NAMALWA (cell line): ENCODE data around the gene THSD4.
"Not testable (repeated sequence)": the region's sequence is repeated elsewhere in the genome, so short reads cannot be mapped to it uniquely, and the experiment has no call there.

ENCODE experiments used
- DNase-seq: peaks from one replicate; pipeline ENCODE4 v3.0.0-alpha.2; 2015; ENCODE audit warnings: low spot score

THSD4 gene

GRCh38 chr15:71294911-71295602, 179.8 kb downstream of the THSD4 start:
- DNase-seq, result no peak

DNA sequence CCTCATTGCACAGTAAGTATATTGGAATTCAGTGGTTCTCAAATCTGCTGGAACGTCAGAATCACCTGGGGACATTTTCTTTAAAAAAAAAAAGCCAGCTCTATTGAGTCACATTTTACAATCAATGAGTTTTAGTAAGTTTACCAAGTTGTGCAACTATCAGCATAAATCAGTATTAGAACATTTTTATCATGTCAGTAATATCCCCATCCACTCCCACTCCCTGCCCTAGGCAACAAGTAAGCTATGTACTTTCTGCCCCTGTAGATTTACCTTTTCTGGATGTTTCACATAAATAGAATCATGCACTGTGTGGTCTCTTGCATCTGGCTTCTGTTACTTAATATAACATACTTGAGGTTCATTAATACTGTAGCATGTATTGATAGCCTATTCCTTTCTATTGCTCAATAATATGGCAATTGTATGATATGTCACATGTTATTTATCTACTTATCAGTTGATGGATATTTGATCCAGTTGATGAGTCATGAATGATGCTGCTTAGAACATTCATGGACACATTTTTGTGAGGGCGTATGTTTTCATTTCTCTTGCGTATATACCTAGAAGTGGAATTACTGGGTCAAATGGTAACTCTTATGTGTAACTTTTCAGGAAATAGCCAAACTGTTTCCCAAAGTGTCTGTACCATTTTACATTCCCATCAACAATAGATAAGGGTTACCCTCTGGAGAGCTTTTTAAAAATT, 180.5 kb downstream of the THSD4 start:
- no peak for DNase-seq

GRCh38 chr15:71296315-71296679, 181.0 kb downstream of the THSD4 start:
- DNase-seq, result no peak

DNA sequence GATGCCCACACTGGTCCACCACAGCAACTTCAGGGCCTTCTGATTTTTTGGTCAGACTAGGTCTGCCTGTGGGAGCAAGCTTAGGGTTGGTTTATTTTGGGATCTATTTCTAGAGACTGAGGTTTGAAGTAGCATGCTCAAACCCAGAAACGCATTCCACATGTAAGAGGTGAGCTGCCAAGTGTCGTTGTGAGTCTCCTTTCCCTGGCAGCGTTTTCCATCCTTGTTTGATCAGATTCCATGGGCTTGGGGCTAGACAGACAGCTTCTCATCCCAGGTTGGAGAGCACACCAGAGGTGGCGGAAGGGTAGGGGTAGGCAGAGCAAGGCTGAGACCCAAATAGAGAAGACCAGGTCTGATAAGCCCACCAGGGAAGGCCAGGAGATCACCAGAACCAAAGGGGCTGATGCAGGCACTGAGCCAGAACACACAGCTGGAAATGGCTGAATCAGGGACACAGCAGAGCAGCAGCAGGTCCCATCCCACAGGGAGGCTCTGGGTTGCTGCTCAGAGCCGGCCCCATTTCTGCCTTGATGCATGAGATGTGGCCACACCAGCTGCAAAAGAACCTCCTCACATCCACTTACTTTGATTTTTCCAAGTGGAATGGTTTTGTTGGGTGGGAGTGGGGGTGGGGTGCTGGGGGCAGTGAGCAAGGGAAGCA, 186.8 kb downstream of the THSD4 start:
- DNase-seq, result no peak

DNA sequence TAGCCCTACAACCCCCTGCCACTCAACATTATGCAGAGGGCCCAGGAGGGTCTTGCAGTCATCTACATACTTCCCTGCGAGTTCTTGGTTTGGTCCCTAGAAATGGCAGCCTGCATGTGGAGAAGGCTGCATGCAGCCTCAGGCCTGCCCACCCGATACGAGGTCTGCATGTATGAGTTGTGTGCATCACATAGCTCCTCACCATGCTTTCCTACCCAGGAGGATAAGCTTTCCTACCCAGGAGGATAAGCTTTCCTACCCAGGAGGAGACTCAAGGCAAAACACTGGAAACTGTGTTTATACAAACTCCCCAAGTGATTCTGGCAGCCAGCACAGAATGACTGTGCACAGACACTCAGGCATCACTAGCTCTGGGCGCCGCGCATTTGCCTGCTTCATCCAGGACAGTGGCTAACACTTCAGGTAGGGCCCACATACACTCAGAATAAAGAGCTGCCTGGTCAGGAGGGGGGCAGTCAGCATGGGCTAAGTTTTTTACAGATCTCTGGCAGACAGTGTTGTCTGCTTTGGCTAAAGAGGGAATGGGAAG, 187.7 kb downstream of the THSD4 start:
- no peak for DNase-seq

DNA sequence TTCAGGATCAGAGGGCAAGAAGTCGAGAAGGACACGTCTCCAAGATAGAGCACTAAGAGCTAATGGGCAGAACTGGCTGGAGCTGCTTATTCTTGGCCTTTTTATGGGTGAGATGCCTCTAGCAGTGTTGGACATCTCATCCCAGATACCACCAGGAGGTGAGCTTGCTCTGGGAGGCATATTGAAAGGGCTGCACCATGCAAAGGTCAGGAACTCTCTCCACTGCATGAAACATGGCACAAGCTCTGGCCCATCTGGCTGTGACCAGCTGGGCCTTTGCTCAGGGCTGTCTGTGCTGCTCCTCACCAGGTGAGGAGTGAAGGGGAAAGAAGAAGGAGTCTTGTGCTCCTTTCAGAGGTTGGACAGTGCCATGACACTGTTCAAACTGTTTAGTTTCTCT, 188.7 kb downstream of the THSD4 start:
- no peak for DNase-seq

DNA sequence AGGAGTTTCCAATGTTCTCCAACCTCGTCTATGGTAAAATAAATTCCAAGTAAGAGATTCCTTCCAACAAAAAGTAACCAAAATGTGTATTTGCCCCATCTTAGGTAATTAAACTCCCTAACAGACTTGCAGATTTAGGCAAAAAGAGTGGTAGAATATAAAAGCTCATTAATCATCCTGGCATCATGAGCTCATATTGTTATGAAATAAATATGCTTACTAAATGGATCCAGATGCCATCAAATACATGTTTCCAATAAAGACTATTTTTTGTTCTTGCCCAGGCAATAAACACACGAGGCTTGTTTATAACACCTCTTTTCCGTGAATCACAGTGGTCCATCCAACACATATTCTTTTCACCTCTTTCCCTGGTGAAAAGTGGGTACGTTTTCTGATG, 189.4 kb downstream of the THSD4 start:
- no peak for DNase-seq

- no peak for DNase-seq
These were observed 191.3 kb downstream of the THSD4 start for GRCh38 chr15:71306538-71306937.

- no peak for DNase-seq
These were observed 197.0 kb downstream of the THSD4 start for GRCh38 chr15:71312194-71312708.

DNA sequence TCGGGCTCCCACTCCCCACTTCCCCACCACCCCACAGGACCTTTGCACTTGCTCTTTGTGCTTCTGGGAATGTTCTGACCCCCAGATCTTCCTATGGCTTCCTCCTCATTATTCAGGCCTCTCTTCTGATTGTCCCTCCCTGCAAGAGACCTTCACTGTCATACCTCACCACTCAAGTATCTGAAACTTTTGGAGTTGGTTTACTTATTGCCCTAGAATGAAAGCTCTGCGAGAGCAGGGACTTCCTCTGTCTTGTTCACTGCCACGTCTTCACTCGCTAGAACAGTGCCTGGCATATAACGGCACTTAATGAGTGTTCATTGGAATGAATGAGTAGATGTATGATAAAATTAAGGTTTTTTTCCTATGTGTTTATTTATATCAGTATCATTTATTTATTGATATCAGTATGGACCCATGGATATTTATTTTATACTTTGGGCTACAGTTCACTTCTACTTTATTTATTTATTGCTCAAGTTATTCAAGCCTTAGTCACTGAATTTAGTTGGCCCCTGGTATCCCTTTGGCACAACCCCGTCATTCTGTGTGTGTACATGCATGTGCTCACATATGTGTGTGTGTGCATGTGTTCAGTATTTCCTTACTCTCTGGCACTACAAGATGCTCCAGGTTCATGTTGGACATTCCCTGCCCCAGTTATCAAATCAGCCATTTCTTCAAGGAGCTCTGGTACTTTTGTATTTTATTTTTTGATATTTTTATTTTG, 197.6 kb downstream of the THSD4 start:
- DNase-seq, result no peak

DNA sequence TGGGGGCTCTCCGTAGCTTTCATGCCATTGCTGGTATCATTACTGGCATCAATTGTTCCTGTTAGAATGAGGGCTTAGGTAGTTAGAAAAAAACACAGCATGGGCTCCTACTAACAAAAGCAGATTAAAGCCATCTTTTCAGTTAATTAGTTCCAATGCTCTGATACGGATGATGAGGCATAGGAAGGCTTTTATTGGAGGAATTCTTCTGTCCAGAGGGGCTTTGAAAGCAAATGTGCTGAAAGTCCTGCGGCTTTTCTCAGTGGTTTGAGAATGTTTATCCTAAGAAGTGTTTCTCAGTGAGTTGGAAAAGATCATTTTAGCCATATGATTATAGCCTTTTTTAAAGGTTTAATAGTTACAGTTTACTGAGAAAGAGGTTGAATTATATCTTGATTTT, 198.5 kb downstream of the THSD4 start:
- DNase-seq, result no peak

DNA sequence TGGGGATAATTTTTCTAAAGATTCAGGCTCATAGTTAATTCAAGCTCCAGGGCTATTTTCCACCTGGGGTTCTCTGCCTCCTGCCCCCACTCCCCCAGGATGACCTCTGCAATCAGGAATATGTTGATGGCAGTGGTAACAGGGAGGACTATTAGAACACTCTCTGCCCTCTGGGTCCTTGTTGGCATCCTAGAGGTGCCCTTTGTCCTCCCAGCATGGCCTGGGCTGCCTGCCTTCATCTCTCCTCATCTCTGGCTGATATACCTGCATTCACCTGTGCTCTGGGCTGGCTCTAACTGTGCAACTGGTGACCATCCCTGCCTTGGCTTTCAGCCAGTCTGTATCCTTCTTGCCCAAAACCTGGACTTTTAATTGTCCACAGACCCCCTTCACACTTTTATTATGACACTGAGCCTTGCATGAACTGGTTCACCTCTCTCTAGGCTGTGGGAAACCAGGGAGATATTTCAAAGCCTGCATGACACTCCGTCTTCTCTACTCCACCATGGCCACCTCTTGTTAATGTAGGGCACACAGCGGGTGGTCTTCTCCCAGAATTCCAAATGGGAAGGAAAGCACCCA, 199.8 kb downstream of the THSD4 start:
- DNase-seq, result no peak

DNA sequence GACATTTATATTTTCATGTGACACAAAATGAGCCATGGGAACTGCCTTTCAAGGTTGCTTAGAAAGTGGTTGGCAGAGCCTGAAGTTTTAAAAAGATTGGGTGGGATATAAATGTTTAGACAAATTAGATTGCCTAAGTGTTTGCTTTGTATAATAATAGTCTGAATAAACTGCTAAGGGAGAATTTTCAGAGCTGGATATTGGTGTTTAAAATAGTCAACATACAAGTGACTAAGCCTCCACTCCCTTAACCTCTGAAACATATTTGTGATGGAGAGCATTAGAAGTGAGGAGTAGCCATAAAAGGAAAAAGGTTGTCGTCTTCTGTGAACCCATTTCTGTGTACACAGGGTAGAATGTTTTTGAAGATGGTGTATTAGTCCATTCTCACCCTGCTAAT, 201.6 kb downstream of the THSD4 start:
- DNase-seq, result no peak

DNA sequence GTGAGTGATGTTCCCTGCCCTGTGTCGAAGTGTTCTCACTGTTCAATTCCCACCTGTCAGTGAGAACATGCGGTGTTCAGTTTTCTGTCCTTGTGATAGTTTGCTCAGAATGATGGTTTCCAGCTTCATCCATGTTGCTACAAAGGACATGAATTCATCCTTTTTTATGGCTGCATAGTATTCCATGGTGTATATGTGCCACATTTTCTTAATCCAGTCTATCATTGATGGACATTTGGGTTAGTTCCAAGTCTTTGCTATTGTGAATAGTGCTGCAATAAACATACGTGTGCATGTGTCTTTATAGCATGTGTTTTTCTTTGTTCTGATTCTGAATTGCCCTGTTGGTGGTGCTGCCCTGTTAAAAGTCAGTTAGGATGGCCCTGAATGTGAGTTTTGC, 204.2 kb downstream of the THSD4 start:
- DNase-seq, result not testable (repeated sequence)

- no peak for DNase-seq
These were observed 204.7 kb downstream of the THSD4 start for GRCh38 chr15:71319935-71320334.

DNA sequence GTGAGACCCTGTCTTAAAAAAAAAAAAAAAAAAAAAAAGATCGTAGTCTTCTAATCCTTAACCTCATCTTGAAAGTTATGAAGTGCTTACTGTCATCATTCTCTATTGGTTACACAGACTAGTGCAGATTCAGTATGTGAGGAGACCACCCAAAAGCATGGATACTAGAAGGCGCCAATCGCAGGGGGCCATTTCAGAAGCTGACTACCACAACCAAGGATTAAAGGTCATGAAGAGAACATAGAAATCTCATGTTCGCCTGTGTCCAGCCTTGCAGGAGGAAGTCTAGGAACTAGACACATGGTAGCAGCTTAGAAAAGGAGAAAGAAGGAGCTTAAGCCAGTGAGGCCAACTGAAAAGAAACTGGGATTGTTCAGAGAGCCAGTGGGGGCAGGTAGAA, 207.8 kb downstream of the THSD4 start:
- DNase-seq, result no peak

GRCh38 chr15:71323584-71323983, 208.3 kb downstream of the THSD4 start:
- no peak for DNase-seq

- no peak for DNase-seq
These were observed 210.2 kb downstream of the THSD4 start for GRCh38 chr15:71325481-71325880.

DNA sequence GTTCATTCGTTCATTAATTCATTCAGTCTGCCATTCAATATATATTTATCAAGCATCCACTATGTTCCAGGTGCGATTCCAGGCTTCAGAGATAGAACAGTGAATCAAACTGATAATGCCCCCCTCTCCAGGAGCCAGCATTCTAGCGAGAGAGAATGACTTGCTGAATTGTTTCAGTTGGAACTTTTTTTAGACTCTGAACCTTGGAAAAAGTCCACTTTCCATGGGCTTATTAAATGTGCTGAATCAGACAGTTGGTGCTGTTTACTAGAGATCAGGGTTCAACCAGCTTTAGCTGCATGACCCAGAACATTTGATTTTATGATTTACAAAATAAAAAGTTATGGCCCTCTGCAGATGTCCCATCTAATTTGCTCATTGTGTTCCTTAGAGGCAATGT, 213.2 kb downstream of the THSD4 start:
- DNase-seq, result no peak

DNA sequence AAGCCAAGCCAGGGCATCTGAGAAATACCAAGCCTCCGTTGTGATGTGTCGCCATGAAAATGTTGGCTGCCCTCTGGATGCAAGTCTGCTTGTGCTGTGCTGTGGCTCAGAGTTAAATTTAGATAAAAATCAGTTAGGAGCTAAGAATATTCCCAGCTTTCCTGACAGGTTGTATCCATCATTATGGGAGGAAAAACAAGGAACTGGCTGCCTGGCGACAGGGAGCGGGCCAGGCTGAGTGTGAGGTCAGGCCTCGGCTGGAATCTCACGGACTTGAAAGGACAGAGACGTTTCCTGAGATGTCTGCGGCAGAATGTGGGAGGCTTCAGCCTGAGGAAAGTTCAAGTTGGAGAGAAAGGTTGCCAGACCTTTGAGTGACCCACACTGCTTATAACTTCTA, 213.8 kb downstream of the THSD4 start:
- DNase-seq, result no peak

DNA sequence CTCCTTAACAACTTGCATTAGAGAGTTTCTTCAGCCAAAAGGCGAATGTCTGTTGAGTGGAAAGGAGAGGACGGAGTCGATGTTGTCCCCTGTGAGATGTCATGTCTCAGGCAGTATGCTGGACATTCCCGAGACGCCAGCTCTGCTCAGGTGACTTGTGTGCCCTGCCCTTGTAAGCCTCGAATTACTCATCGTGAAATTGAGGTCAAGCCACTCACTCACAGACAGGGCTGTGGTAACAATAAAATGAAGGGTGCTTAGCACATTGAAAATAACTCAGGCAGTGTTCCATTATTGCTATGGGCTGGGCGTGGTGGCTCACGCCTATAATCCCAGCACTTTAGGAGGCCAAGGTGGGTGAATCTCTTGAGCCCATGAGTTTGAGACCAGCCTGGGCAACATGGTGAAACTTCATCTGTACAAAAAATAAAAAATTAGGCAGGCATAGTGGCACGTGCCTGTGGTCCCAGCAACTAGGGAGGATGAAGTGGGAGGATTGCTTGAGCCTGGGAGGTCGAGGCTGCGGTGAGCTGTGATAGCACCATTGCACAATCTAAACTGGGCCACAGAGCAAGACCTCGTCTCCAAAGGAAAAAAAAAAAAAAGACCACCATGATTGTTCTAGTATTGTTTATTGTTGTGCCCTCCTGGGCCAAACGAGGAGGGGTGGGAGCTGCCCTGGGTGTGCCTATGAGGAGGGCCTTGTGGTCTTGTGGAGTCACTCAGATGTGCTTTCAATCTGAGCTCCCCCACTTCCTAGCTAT, 214.4 kb downstream of the THSD4 start:
- DNase-seq, result no peak
